CD4-positive, alpha-beta T cell treated with Interleukin-21 for 1 hour (primary cell): ENCODE results near the gene GABRD.

Experiments used
- DNase-seq: peaks from one replicate; pipeline ENCODE4 v3.0.0-alpha.2; 2020

The GABRD gene

GRCh38 chr1:2041305-2041704 is 22.2 kb downstream of the GABRD start:
- no peak for DNase-seq

- DNase-seq = no peak
Observed at GRCh38 chr1:2041887-2042286, 22.7 kb downstream of the GABRD start.

- DNase-seq = no peak
Observed at GRCh38 chr1:2042830-2043773, 24.0 kb downstream of the GABRD start.

- DNase-seq = no peak
Observed at GRCh38 chr1:2043886-2044285, 24.7 kb downstream of the GABRD start.

GRCh38 chr1:2044510-2045319 is 25.6 kb downstream of the GABRD start:
- peak; percentile 83 for DNase-seq

- DNase-seq = no peak
Observed at GRCh38 chr1:2045468-2046173, 26.5 kb downstream of the GABRD start.

- DNase-seq = peak; percentile 40
Observed at GRCh38 chr1:2046174-2046917, 27.2 kb downstream of the GABRD start.

GRCh38 chr1:2046953-2047748 is 28.0 kb downstream of the GABRD start:
- DNase-seq = no peak

GRCh38 chr1:2047749-2048729 is 28.9 kb downstream of the GABRD start:
- DNase-seq = no peak

- peak; percentile 17 for DNase-seq
Observed at GRCh38 chr1:2049225-2049717, 30.1 kb downstream of the GABRD start.

- peak; percentile 95 for DNase-seq
Observed at GRCh38 chr1:2049718-2050431, 30.7 kb downstream of the GABRD start, which contains the start of gene PRKCZ. Gene PRKCZ (plus strand): TSS chr1:2050411. CDS start chr1:2050631, 220 bp downstream.

GRCh38 chr1:2050461-2050792 is 31.3 kb downstream of the GABRD start:
- no peak for DNase-seq

- DNase-seq = no peak
Observed at GRCh38 chr1:2050793-2051682, 31.9 kb downstream of the GABRD start.

GRCh38 chr1:2052054-2052679 is 33.0 kb downstream of the GABRD start:
- no peak for DNase-seq

- no peak for DNase-seq
Observed at GRCh38 chr1:2052756-2053155, 33.6 kb downstream of the GABRD start.

GRCh38 chr1:2053217-2053616 is 34.1 kb downstream of the GABRD start:
- no peak for DNase-seq

GRCh38 chr1:2053784-2054376 is 34.7 kb downstream of the GABRD start:
- no peak for DNase-seq
